K562 (cell line): ENCODE measurements around the gene ADD3. TPM values are rescaled to one million over a fixed set of nuclear protein-coding genes. Genes with fewer than 3 reads are reported as not detected.

Experiments
- ATAC-seq: fragments of 200-7000 bp; cut with Tn5 transposase; 3 replicates; pipeline ENCODE4 v1.9.1; 2020; ENCODE audit warnings: moderate library complexity
- BruUV-seq: library from RNA; stranded (reverse); fragments of 400-500 nt; replicated peaks from 2 replicates; lab custom pipeline; 2021; lab: Mats Ljungman, UMichigan
- CTCF ChIA-PET: fragments of 300-600 bp; formaldehyde crosslinking; extraction: SDS; loops from one replicate; lab custom pipeline; 2021; ENCODE audit warnings: low intra/inter-chr PET ratio; lab: Yijun Ruan, JAX
- POLR2A ChIA-PET: fragments of 300-600, 350-650 bp; sonication (Branson Sonifier 250); formaldehyde crosslinking; extraction: SDS; loops from one replicate; lab custom pipeline; 2021; ENCODE audit warnings: antibody characterized with exemption, inconsistent platforms; lab: Yijun Ruan, JAX
- DNase-seq, 4 experiments: peaks; one replicate each; pipeline versions ENCODE4 v3.0.0 to v3.0.0-alpha.2; 2011 to 2018; ENCODE audit warnings: low spot score in 3 of 4, mixed read lengths in 3 of 4; ENCODE audit errors: extremely low read depth in 1 of 4
- FAIRE-seq: peaks from 2 replicates; lab custom pipeline; 2011; peaks lifted over from hg19 to GRCh38; lab: Jason Lieb, UNC
- H2AFZ ChIP-seq: 2 replicates; pipeline ENCODE4 v1.6.0; 2011; ENCODE audit warnings: low read depth, low read length, control low read depth, inconsistent platforms
- H3K27ac ChIP-seq: fragments of 200-600 bp; 3 replicates; pipeline ENCODE4 v1.8.0; 2011; ENCODE audit warnings: low read depth, mild to moderate bottlenecking, control low read depth, inconsistent platforms, low read length, moderate library complexity, mixed read lengths; ENCODE audit errors: extremely low read depth
- H3K27me3 ChIP-seq, 2 experiments: fragments of 300-600 bp in 1 of 2; 2 replicates in 1 of 2; 3 replicates in 1 of 2; pipeline versions ENCODE4 v1.6.0 to v1.8.0; 2011; ENCODE audit warnings: inconsistent platforms in 2 of 2, low read length in 2 of 2, mild to moderate bottlenecking in 1 of 2, mixed read lengths in 1 of 2, moderate library complexity in 1 of 2; ENCODE audit not compliant: control insufficient read depth in 2 of 2, insufficient read depth in 2 of 2
- H3K36me3 ChIP-seq: fragments of 300-600 bp; 3 replicates; pipeline ENCODE4 v1.8.0; 2011; ENCODE audit warnings: mild to moderate bottlenecking, low read length, inconsistent platforms; ENCODE audit not compliant: control insufficient read depth, insufficient read depth
- H3K4me1 ChIP-seq, 2 experiments: fragments of 200-600 bp in 1 of 2; replicated peaks in 1 of 2; 2 replicates in 1 of 2; 3 replicates in 1 of 2; pipeline versions ENCODE4 v1.5.1 to v1.8.0; 2011; ENCODE audit warnings: inconsistent platforms in 2 of 2, low read length in 2 of 2, mild to moderate bottlenecking in 1 of 2, mixed read lengths in 1 of 2, moderate library complexity in 1 of 2; ENCODE audit not compliant: control insufficient read depth in 2 of 2, insufficient read depth in 2 of 2
- H3K4me2 ChIP-seq: 2 replicates; pipeline ENCODE4 v1.6.1; 2011; ENCODE audit warnings: low read length, control low read depth, inconsistent platforms, mixed read lengths; ENCODE audit not compliant: insufficient read depth
- H3K4me3 ChIP-seq: fragments of 200-600 bp; sonication (generic), shearing (Covaris generic); 2 replicates; pipeline ENCODE4 v1.5.1; 2016; ENCODE audit warnings: control low read depth, inconsistent platforms
- H3K79me2 ChIP-seq: fragments of 200-600 bp; 3 replicates; pipeline ENCODE4 v1.8.0; 2011; ENCODE audit warnings: low read length, inconsistent platforms; ENCODE audit not compliant: control insufficient read depth, insufficient read depth
- H3K9ac ChIP-seq, 2 experiments: 2 replicates each; pipeline versions ENCODE4 v1.6.0 to v1.6.1; 2011; ENCODE audit warnings: low read depth in 2 of 2, low read length in 2 of 2, control low read depth in 1 of 2, inconsistent platforms in 1 of 2, mild to moderate bottlenecking in 1 of 2, mixed read lengths in 1 of 2; ENCODE audit not compliant: insufficient read depth in 1 of 2
- H3K9me1 ChIP-seq: one replicate; pipeline ENCODE4 v1.6.0; 2011; ENCODE audit warnings: inconsistent platforms, mild to moderate bottlenecking, low read length, moderate library complexity; ENCODE audit not compliant: control insufficient read depth, insufficient read depth
- H3K9me3 ChIP-seq: replicated peaks from 2 replicates; pipeline ENCODE4 v1.5.1; 2011; ENCODE audit warnings: low read depth, low read length, inconsistent platforms; ENCODE audit not compliant: control insufficient read depth, insufficient read depth
- H4K20me1 ChIP-seq: replicated peaks from 2 replicates; pipeline ENCODE4 v1.6.1; 2011; ENCODE audit warnings: low read length, inconsistent platforms, mixed read lengths; ENCODE audit not compliant: control insufficient read depth, insufficient read depth
- BRF1 ChIP-seq: IDR thresholded peaks from 3 replicates; pipeline ENCODE4 v1.6.1; 2011; ENCODE audit warnings: borderline replicate concordance, mild to moderate bottlenecking; ENCODE audit not compliant: insufficient read length; ENCODE audit errors: extremely low read depth
- CBX8 ChIP-seq: fragments of 200-600 bp; sonication (generic); IDR thresholded peaks from 2 replicates; pipeline ENCODE4 v1.6.1; 2012; ENCODE audit warnings: borderline replicate concordance, mixed run types, low read depth, mild to moderate bottlenecking, moderate library complexity, mixed read lengths, low read length, control low read depth, inconsistent platforms; ENCODE audit not compliant: poor library complexity, severe bottlenecking; ENCODE audit errors: extremely low read depth
- ELF1 ChIP-seq: fragments of 200-800 bp; sonication (Bioruptor generic); IDR thresholded peaks from 2 replicates; pipeline ENCODE4 v1.6.1; 2016; ENCODE audit warnings: missing genetic modification characterization, missing compliant biosample characterization
- FOXA1 ChIP-seq: fragments of 450-650 bp; IDR thresholded peaks from 2 replicates; pipeline ENCODE4 v1.6.1; 2016; ENCODE audit warnings: mild to moderate bottlenecking, borderline replicate concordance
- FOXM1 ChIP-seq, 2 experiments: fragments of 450-650 bp in 1 of 2; sonication (generic) in 1 of 2; formaldehyde crosslinking in 1 of 2; IDR thresholded peaks; 2 replicates each; pipeline versions ENCODE4 v1.6.1 to v1.9.0; 2017 to 2022; ENCODE audit warnings: low read depth in 2 of 2, mild to moderate bottlenecking in 2 of 2, missing genetic modification reagents in 1 of 2, moderate library complexity in 1 of 2
- LARP7 ChIP-seq: fragments of 450-650 bp; IDR thresholded peaks from 2 replicates; pipeline ENCODE4 v1.6.1; 2016
- MCM5 ChIP-seq: fragments of 450-650 bp; IDR thresholded peaks from 2 replicates; pipeline ENCODE4 v1.6.1; 2016; ENCODE audit warnings: low read depth
- PURB ChIP-seq: sonication (generic); formaldehyde crosslinking; IDR thresholded peaks from 2 replicates; pipeline ENCODE4 v1.9.0; 2021; ENCODE audit warnings: low read depth, mild to moderate bottlenecking, missing genetic modification reagents
- SPI1 ChIP-seq: IDR thresholded peaks from 2 replicates; pipeline ENCODE4 v1.6.1; 2011; ENCODE audit warnings: low read depth, low read length, control low read depth, borderline replicate concordance
- XRCC3 ChIP-seq: fragments of 450-650 bp; IDR thresholded peaks from 2 replicates; pipeline ENCODE4 v1.6.1; 2017; ENCODE audit warnings: mild to moderate bottlenecking, moderate library complexity
- WGBS: fragments of 100-300 bp; shearing (Covaris generic); methylation state at CpG from one replicate; pipeline ENCODE4 v1.1.6; 2016; ENCODE audit warnings: low coverage, mixed read lengths; ENCODE audit not compliant: insufficient coverage; ENCODE audit errors: missing lambda C conversion rate; 5-methylcytosine and 5-hydroxymethylcytosine counted together
- in situ Hi-C: fragments of 300-500 bp; cut with MboI; formaldehyde crosslinking; loops from 4 replicates; pipeline ENCODE4 v1.15.0; 2018; ENCODE audit warnings: inconsistent platforms, mixed read lengths
- intact Hi-C: fragments of 100-400 bp; cut with micrococcal nuclease; formaldehyde crosslinking; loops from 2 replicates; pipeline ENCODE4 v1.14.2; 2022
- polyA plus RNA-seq, 8 experiments: library from polyadenylated mRNA; depleted of rRNA in 4 of 8; stranded (reverse) in 5 of 8; unstranded in 3 of 8; fragments of >200 nt; fragmentation: Nextera tagmentation in 2 of 8; fragmentation: Illumina TruSeq in 1 of 8; extraction: Ambion mirVana in 2 of 8; extraction: Trizol in 1 of 8; gene quantifications; 2 replicates each; pipeline versions ENCODE4 v1.2.1 to v1.2.3, GENCODE V29; 2011 to 2014; ENCODE audit warnings: inconsistent platforms in 1 of 8, missing spikeins in 1 of 8
- total RNA-seq, 7 experiments: library from RNA; depleted of rRNA in 6 of 7; stranded (reverse); fragments of >200 nt in 6 of 7; fragmentation: Illumina TruSeq in 2 of 7; extraction: Trizol in 2 of 7; gene quantifications; 2 replicates each; pipeline versions ENCODE4 v1.2.1 to v1.2.3, GENCODE V29; 2011 to 2021; ENCODE audit warnings: low replicate concordance in 1 of 7
- TF ChIP-seq, protein P1 (sequence below): IDR thresholded peaks from 3 replicates; pipeline ENCODE4 v1.6.1; 2011; ENCODE audit warnings: borderline replicate concordance, mild to moderate bottlenecking; ENCODE audit not compliant: insufficient read length, insufficient read depth
- TF ChIP-seq, protein P2 (sequence below): fragments of 450-650 bp; IDR thresholded peaks from 2 replicates; pipeline ENCODE4 v1.6.1; 2016
- TF ChIP-seq, protein P3 (sequence below): fragments of 250-450 bp; sonication (Bioruptor Pico); IDR thresholded peaks from 2 replicates; pipeline ENCODE4 v1.8.0; 2022; ENCODE audit warnings: inconsistent platforms
- TF ChIP-seq, protein P4 (sequence below): conservative IDR thresholded peaks from 2 replicates; pipeline ENCODE4 v1.6.1; 2011; ENCODE audit warnings: low read depth, mild to moderate bottlenecking, low read length; ENCODE audit not compliant: control insufficient read depth

ADD3 gene
- total and polyA plus RNA-seq, 9 of the 15 experiments (the other 6 are each of a cell fraction or from before 2014, with no cell fraction given), result 13.2 to 125 (median 31.7) TPM

DNA sequence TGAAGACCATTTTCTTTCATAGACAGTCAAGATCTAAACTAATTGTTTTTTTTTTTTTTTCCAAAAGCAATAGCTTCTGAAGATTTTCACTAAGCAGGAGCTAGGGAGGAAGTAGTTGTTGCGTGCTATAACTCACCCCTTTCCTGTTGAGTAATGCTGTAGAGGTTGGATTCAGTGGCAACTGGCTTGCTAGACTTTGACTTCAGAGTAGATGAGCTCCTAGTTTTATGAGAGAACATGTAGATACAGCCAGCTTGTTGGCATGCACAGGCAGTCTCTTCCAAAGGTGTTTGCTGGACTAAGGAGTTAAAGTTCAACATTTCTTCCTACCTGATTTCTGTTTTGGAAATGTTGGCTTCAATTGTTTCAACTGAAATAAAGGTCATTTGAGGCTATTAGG lies 133.4 kb downstream of the ADD3 start:
- ChIA-PET CTCF (no interaction called here), POLR2A (interaction anchor here (0.7 to 1.1 kb wide), 2 partner anchors 15 to 154 kb away, joined by 3 to 5 read pairs; no protein-coding TSS in a partner anchor)
- H3K9me3 ChIP-seq, result no peaks in the 10 kb centered on the region
- DNase-seq, result no peak
- intact Hi-C loops (no loop called here), in situ Hi-C loops (loop anchor here (25.0 kb wide), 1 partner anchor 396 kb away; no protein-coding TSS in a partner anchor)
- no peaks in the 10 kb centered on the region for H4K20me1 ChIP-seq
- no peak for FAIRE-seq
- no peak overlapping the region for H3K4me2 ChIP-seq
- no peak overlapping the region for H3K27ac ChIP-seq
- H2AFZ ChIP-seq, result no peak overlapping the region
- peaks cover 0 to 2% of the 10 kb centered on the region in 2 experiments; a peak in 3 of 5 replicates for H3K4me1 ChIP-seq
- H3K9me1 ChIP-seq, result no peaks in the 10 kb centered on the region
- BruUV-seq, result no TSS peak
- ATAC-seq, result no peak
- H3K79me2 ChIP-seq, result no peaks in the 10 kb centered on the region
- WGBS, result no CpG with 5 or more reads among the region's 1 CpG
- no peaks in the 10 kb centered on the region; the same call in 2 of the 3 replicates for H3K36me3 ChIP-seq
- no peak overlapping the region for H3K4me3 ChIP-seq
- no peak overlapping the region for H3K9ac ChIP-seq
- H3K27me3 ChIP-seq, result 0 out of 5 replicates have a peak, but pooled peaks cover 0 to 4% of the 10 kb centered on the region in 2 experiments
- TF ChIP-seq XRCC3 (no peak), BRF1 (no peak), CBX8 (no peak), ELF1 (tag) (no peak), LARP7 (no peak), MCM5 (no peak), PURB (CRISPR knock-in tag) (no peak), SPI1 (no peak), FOXM1 (IDR thresholded peaks at IDR 0.05; ENCODE audit: low read depth) (no peak), FOXM1 (CRISPR knock-in tag; IDR thresholded peaks at IDR 0.05; ENCODE audit: low read depth) (no peak), FOXA1 (no peak)
- TF ChIP-seq, protein P1, sequence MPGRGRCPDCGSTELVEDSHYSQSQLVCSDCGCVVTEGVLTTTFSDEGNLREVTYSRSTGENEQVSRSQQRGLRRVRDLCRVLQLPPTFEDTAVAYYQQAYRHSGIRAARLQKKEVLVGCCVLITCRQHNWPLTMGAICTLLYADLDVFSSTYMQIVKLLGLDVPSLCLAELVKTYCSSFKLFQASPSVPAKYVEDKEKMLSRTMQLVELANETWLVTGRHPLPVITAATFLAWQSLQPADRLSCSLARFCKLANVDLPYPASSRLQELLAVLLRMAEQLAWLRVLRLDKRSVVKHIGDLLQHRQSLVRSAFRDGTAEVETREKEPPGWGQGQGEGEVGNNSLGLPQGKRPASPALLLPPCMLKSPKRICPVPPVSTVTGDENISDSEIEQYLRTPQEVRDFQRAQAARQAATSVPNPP, result no peak
- TF ChIP-seq, protein P2, sequence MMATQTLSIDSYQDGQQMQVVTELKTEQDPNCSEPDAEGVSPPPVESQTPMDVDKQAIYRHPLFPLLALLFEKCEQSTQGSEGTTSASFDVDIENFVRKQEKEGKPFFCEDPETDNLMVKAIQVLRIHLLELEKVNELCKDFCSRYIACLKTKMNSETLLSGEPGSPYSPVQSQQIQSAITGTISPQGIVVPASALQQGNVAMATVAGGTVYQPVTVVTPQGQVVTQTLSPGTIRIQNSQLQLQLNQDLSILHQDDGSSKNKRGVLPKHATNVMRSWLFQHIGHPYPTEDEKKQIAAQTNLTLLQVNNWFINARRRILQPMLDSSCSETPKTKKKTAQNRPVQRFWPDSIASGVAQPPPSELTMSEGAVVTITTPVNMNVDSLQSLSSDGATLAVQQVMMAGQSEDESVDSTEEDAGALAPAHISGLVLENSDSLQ, result no peak
- TF ChIP-seq, protein P3, sequence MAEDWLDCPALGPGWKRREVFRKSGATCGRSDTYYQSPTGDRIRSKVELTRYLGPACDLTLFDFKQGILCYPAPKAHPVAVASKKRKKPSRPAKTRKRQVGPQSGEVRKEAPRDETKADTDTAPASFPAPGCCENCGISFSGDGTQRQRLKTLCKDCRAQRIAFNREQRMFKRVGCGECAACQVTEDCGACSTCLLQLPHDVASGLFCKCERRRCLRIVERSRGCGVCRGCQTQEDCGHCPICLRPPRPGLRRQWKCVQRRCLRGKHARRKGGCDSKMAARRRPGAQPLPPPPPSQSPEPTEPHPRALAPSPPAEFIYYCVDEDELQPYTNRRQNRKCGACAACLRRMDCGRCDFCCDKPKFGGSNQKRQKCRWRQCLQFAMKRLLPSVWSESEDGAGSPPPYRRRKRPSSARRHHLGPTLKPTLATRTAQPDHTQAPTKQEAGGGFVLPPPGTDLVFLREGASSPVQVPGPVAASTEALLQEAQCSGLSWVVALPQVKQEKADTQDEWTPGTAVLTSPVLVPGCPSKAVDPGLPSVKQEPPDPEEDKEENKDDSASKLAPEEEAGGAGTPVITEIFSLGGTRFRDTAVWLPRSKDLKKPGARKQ (CRISPR knock-in tag), result no peak
- TF ChIP-seq, protein P4, sequence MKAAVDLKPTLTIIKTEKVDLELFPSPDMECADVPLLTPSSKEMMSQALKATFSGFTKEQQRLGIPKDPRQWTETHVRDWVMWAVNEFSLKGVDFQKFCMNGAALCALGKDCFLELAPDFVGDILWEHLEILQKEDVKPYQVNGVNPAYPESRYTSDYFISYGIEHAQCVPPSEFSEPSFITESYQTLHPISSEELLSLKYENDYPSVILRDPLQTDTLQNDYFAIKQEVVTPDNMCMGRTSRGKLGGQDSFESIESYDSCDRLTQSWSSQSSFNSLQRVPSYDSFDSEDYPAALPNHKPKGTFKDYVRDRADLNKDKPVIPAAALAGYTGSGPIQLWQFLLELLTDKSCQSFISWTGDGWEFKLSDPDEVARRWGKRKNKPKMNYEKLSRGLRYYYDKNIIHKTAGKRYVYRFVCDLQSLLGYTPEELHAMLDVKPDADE, result no peak
